ENCODE results near the gene CCDC54.
"Not testable (repeated sequence)": the region's sequence is repeated elsewhere in the genome, so short reads cannot be mapped to it uniquely, and the experiment has no call there.

The CCDC54 gene

DNA sequence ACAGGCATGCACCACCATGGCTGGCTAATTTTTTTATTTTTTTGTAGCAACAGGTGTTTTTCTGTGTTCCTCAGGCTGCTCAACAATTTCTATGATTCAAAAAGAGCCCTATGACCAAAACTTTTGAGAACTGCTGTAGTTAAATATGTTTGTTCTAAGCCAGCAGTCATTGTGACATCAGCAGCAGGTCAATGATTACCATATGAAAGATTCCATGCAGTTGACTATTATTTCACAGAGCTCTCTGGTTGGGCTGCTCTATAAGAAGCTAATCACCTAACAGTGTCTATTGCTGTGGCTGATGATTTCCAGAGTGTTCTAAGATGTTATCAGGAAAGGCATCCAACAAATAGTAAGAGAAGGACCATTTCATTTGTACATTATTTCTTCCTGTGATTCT is at the start of gene CCDC54:
TSS of gene CCDC54 (plus strand) at position 289 of the 400 bp plus-strand sequence. CDS start 149 bp downstream, outside the sequence.
- no peak for DNase-seq

DNA sequence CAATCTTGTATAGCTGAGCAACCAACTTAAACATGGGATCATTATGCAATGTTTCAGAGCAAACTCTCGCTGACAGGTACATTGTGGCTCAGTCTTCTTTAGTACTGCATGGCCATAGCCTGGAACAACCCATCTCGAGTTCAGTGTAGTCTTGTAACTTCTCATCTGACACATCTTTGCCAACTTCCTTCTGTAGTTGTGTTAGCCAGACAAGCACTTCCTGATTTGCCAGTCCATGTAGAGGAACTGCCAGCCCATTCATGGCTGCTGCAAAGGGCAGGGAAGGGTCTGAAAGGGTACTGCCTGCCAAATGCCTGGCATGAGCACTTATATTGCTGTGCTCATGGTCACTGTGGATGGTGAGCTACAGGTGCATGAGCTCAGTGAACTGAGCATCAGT is 49.2 kb upstream of the CCDC54 start:
- DNase-seq: no peak

DNA sequence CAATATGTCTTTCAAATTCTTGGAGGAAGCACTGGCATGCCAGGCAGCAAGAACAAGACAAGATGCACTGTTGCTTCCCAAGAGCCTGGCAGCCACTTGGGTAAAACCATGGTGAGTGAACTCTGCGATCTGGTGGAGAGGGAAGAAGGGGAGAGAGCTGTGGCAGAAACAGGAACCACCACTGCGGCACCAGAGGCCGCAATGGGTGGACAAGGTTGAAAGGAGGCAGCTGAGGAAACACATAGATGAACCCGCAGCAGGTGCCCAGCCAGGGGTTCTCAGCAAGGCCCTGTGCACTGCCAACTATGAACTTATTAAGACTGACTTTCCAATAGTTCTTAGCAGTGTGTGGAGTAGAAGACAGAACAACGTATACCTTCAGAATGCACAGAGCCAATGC is 48.2 kb upstream of the CCDC54 start:
- no peak for DNase-seq

DNA sequence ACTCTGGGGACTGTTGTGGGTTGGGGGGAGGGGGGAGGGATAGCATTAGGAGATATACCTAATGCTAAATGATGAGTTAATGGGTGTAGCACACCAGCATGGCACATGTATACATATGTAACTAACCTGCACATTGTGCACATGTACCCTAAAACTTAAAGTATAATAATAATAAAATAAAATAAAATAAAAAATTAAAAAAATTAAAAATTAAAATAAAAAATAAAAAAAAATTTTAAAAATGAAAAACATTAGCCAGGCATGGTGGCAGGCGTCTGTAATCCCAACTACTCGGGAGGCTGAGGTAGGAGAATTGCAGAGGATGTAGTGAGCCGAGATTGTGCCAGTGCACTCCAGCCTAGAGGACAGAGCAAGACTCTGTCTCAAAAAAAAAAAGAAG is 37.5 kb upstream of the CCDC54 start:
- not testable (repeated sequence) for DNase-seq

DNA sequence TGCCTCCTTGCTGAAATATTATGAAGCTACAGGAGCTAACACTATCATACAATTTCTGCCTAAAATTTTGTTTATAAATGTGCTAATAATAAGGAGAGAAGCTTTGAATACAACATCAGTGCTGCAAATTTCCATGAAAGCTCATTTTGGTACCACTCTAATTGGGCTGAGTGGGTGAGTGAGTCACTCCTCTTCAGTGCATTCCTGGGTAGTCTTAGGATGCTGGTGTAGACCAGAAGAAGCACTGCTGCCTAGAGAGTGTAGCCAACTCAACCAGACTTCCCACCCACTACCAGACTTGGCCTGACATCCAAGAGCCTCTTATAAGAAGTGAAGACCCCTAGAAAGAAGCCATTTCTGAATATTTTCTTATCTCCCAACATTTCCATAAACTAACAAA is 32.5 kb upstream of the CCDC54 start:
- no peak for DNase-seq

DNA sequence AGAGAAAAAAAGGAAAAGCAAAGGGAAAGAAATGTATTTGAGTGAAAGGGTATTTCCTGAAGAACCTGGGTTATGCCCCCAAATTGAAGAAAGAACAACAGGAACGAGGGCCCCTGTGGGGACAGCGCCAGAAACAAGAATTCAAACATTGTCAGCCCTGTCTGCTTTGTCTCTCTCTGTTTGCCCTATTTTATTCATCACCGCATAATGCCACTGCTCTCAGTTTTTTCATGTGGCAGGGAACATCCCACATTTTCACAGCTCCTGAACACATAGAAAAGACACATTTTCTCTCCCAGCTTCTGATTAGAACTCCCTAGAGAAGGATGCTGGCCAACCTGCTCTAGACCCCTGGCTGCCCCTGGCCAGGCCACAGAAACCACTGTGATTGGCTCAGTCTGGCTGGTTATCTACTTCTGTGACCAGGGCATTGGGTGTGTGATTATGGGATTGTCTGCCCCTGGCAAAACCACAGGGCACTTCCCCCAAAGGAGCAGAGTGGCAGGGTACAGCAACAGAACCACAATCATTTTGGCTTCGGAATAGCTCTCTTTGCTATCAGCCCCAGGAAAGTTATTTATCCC is 31.3 kb upstream of the CCDC54 start:
- DNase-seq: no peak

DNA sequence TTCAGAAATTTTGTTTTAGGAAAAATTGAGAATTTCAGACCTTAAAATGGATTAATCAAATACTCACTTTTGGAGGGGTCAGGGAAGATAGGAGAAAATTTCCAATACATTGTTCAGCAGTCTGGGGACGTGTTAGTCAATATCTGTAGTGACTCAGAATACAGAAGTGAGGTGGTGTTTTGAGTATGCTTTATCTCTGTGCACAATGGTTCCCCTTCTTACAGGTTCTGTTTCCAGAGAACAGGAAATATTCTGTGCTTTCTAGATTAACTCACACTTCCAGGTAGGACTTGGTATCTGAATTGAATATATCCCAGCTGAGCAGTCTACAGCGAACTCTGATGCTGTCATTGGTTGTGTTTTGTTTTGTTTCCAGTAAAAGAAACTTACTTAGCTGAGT is 30.7 kb upstream of the CCDC54 start:
- DNase-seq: no peak

DNA sequence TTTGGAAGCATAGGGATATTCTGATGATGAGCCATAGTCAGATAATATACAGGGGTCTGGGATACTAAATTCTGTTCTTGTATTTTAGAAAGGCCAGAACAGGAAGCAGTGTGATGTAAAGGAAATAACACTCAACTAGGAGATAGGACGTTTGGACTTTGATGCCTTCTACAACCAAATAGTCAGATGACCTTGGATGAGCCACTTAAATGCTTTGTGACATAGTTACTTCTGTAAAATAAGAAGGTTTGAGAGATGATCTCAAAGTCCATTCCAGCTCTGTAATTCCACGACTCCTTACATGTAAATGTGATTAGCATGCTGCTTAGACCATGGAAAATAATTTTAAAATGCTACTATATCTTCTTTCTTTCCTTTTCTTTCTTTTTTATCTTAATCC is 29.5 kb upstream of the CCDC54 start:
- DNase-seq: no peak

DNA sequence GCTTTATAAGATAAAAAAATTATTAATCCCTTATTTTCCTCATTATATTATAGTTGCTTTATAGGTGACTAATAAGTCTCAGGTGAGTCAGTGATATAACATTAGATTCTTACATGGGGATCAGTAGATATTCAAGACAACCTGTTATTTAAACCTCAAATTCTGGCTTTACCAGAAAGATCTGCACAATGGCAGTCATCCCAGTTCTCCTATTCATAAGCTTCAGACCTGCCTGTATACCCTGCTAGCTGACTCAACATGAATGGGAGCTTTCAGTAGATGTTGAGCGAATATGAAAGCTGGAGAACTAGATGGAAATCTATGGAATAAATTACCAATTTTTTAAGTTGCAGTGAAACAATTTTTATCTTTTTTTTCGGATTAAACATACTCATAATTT is 20.5 kb upstream of the CCDC54 start:
- no peak for DNase-seq

DNA sequence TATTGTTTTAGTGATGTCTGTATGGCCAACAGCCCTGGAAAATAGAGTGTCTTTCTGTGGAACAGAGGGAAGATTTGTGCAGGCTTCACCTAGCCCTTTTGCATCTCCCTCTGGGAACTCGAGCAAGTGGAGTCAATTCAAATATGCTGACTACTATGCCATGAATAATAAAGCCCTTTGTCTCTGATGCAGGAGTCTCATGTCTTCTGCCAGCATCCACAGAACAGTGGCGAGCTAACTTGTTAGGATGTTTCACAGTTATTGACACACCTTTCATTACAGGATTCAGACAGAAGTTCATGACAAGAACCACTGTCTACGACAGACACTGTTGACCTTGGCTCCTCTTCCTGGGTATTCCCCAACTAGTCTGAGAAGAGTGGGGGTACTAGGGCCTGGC is 15.6 kb upstream of the CCDC54 start:
- DNase-seq: no peak

DNA sequence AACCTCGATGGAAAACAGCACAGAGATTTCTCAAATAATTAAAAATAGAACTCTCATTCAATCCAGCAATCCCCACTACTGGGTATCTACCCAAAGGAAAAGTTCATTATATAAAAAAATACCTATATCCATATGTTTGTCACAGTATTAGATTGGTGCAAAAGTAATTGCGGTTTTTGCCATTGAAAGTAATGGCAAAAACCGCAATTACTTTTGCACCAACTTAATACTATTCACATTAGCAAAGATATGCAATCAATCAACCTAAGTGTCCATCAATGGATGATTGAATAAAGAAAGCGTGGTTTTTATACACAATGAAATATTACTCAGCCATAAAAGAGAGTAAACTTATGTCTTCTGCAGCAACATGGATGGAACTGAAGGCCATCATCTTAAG is 12.2 kb upstream of the CCDC54 start:
- DNase-seq: no peak

DNA sequence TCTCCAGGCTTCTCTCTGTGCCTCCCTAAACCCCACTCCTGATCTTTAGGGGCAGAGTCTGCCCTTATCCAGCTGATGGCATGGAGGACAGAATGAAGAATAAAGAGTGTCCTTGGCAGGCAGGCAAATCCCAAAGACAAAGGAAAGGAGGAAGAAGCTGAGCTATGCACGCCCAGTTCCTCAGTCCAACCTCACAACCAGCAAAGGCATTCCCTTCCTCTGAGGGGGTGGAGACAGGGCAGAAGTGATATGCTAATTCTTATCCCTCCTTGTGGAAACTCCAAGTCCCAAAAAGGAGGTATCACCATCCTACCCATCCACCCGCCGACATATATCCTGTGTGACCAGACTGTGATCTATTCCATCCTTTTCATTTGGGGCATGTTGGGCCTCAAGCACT is 10.5 kb upstream of the CCDC54 start:
- no peak for DNase-seq

DNA sequence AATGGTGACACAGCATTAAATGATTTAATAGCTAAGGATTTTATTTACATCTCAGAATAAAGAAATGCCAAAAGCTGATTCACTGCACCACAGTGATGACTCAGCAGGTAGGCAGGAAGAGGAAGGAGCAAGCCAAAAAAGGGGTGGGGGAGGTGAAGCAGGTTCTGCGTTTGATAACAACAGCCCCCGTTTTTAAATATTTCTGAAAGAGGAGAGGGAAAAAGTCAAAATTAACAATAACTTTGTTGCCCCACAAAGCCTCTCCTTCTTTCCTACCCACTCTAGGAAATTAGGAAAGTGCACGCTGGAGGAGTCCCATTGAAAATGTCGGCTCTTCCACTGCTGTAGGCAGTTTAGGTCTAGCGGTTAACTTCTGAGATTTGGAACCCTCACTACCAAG is 9.9 kb upstream of the CCDC54 start:
- DNase-seq: no peak

DNA sequence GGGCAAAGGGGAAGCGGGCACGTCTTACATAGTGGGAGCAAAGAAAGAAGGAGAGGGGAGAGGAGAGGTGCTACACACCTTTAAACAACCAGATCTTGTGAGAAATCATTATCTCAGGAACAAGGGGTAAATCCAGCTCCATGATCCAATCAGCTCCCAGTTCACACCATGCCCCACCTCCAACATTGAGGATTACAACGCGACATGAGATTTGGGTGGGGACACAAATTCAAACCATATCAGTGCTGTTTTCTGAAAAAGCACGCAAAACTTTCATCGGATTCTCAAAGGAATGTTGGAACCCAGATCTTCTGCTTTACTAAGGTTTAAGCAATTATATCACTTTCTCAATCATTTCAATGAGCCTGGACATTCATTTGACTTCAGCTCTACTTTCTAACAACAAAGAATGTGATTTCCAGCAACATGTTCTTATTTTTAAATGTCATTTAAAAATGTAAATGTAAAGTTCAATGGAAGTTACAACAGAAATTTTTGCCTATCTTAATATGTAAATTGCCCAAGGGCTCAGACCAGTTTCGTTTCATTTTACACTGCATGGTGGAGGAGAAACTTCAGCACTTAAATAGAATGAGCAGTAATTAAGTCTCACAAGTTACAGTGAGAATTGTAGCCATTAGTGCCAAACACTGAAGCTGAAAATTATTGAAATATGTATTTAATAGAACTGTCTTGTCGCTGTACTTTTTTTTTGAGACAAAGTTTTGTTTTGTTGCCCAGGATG is 8.4 kb upstream of the CCDC54 start:
- DNase-seq: no peak

DNA sequence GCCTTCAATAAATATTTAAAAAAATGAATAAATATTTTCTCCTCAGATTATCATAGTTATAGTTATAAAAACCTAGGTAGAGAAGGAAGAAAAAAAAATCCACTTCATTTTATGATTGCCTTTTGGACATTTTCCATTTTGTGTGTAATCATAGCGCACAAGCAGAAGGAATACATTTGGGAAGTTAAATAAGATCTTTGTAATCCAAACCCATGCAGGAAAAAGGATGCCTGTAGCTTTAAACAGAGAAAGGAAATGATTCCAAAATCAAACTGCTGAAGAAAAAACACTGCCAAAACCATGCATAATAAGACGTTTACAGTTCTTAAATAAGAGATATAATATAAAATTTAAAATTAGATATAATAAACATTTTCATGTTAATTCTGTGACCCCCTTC is 7.4 kb upstream of the CCDC54 start:
- no peak for DNase-seq

DNA sequence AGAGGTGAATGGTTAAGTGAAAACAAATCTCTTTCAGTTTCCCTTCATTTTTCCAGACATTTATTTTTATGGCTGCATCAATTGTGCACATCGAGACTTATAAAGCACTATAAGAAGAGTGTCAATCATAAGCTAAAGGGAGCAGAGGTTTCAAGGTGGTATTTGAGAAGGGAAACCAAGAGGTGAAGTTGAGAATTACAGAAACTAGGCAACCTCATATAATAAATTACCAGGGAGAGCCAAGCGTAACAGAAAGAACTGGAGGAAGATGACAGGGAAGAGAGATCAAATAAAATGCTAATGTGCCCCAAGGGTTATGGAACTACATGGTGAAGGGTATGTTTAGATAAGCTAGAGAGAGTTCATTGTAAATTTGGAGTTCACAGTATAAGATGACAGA is 6.3 kb upstream of the CCDC54 start:
- DNase-seq: no peak

DNA sequence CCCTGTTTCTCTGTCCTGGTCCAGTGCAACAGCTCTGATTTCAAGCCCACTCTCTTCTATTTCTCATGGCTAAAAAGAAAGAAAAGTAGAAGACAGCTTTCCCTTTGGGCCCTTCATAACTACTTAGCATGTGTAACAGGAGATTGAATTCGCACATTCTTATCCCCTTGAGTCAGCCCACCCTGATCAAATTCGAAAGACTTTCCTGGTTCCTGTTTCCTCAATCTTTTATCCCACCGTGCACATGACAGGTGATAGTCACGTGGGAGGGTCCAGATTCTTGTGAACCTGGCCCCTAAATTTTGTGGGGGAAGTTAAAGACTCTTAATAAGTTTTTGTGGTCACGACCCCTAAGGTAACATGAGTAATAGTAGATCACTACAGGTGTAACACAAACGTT is 4.7 kb upstream of the CCDC54 start:
- DNase-seq: no peak

DNA sequence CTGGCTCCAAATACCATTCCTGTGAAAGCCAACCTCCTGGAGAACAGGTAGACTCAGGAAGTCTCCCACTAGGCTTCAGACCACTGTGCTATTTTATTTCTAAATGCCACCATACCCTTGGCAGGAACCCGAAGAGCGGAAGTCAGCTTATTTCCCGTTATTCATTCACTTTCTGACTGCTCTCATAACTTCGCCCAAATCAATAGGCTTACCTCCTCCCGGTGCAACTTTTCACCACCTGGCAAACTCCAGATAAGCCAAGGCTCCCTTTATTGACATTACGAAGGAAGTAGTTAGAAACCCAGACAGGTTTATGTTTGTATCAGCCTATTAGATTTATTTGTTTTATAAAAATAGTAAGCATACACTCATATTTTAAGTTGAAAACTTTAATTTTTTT is 3.3 kb upstream of the CCDC54 start:
- no peak for DNase-seq

DNA sequence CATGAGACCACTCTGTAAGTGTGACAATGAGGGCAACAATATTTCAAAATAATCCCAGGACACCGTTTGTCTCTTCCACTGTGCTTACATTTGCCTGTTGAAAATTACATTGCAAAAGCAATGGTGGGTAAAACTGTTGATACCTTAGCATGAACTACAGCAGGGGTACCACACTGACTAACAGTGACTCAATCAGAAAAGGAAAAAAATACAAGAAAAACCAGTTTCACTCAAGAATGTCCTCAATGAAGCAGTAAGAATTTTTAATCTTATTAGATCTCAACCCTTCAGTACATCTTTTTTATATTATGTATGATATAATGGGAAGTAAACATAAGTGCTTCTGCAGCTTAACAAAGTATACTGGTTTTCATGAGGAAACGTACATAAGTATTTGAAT is 1.6 kb upstream of the CCDC54 start:
- no peak for DNase-seq

DNA sequence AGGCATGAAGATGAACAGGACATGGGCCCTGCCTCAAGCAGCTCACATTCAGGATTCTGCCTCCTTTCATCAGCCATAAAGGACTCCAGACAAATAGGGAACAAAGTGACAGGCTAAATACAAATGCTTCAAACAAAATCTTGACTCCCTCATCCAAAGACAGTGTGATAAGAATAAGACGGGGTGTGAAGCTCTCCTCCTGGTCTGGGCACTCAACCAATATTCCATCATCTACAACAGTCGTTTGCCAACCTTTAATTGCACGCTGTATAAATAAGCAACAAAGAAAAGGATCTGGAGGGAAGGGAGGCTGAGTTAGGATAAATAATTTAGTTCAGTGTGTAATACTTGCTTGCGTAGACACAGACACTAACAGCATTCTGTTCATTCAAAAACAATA is 5.4 kb downstream of the CCDC54 start:
- DNase-seq: no peak

DNA sequence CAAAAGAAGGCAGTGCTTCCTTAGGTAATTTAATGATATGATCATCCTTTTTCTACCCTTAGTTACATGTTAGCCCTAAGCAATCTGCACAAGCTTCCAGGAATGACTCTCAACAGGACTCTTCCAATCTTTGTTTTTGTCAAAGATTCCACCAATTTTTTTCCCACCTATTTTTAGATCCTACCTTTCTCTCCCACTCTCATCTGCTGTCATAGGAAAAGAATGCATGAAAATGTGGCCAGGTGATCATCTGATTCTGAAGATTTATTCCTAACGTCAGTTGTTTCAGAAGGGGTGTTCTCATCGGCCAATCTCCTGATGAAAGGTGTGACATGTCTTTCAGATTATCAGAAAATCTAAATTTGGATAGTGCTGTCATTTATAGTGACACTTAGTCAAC is 7.2 kb downstream of the CCDC54 start:
- DNase-seq: no peak

DNA sequence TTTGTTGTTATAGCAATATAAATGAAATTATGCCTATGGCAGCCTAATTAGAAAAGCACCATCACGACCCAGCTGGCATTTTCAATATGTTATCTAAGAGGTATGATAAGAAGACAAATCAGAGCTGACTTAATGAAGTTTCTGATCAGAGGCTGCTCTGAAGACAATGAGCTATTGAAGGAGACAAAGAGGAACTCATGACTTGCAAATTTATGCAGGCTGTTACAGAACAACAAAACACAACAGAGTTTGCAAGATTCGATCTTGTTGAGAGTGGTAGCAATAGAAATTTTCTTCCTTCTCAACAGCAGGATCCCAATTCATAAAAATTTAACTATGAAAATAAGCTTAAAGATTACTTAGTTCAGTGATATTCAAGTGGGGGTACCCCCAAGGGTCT is 7.7 kb downstream of the CCDC54 start:
- no peak for DNase-seq

DNA sequence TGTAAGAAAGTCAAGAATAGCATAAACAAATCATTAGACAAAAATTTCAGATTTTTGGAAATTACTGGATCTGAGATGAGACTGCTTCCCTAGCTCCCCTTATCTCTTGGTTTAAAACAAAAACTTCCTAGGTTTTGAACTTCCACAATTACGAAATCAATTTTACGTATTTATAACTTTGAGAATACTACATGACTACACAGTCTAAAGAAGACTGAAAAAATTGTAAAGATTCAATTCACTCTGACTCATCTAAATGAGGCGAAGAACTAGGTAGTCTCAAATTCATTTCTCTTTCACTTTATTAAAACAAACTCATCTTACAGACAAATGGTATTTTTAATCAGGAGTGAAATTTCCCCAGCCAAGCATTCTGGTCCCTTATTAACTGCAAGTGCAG is 10.3 kb downstream of the CCDC54 start:
- no peak for DNase-seq

DNA sequence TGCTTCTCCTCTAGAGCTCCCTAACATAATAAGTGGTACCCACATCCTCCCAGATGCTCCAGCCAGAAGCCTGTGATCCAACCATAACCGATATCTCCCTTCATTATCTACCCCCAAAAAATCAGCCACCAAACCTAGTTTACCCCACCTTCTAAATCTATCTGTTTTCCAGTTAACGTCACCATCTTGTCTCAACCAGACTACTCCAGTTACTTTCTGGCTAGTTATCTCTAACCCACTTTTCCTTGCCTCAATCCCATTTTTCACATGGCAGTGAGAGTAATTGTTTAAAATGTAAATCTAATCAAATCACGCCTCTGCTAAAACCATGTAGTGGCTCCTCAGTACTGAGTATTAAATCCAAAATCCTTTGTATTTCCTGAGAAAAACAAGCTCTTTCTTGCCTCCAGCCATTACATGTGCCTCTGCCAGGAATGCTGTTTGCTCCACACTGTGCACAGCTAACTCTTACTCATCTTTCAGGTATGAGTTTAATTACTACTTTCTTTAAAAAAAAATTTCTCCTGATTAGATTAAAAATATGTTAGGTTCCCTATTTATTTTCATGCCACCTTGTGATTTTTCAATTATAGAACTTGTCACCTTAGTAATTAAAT is 15.4 kb downstream of the CCDC54 start:
- DNase-seq: no peak

DNA sequence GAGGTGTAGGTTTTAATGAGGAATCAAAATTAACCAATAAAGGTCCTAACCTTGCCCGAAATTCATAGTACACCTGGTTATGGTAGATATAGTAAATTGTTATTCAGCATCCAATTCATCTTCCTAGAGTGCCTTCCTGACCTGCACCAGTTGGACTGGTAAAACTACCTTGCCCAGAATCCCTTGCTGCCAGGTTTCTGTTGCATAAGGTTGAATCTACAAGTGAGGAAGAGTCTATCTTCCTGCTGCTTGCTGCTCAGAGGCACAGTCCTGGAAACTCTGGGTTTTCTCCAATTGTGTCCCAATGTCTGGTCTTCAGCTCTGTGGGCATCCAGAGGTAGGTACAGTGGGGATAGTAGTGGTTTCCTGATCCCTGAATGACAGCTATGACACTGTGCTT is 17.3 kb downstream of the CCDC54 start:
- no peak for DNase-seq
